ENCODE results near the gene AARSD1.
"Not testable (repeated sequence)": the region's sequence is repeated elsewhere in the genome, so short reads cannot be mapped to it uniquely, and the experiment has no call there.

AARSD1 gene

GRCh38 chr17:42964161-42964932, at the start of gene AARSD1:
AARSD1 (minus strand) TSS chr17:42964454; CDS start chr17:42964440, 14 bp downstream.
- H3K4me3 Mint-ChIP-seq, result peak within 1 kb of the TSS; percentile 95
- H3K4me1 Mint-ChIP-seq, result peaks cover 21% of the 10 kb centered on the region
- ATAC-seq (peak; percentile 98), DNase-seq (peak; percentile 89)
- H3K36me3 Mint-ChIP-seq (ENCODE audit: low read depth), result peaks cover 38% of the 10 kb centered on the region
- H3K9me3 Mint-ChIP-seq, result no peaks in the 10 kb centered on the region
- peak within 1 kb of the TSS; percentile 100 for H3K27ac Mint-ChIP-seq
- H3K27me3 Mint-ChIP-seq, result peaks cover 3% of the 10 kb centered on the region

GRCh38 chr17:43013296-43013695, 49.0 kb upstream of the AARSD1 start:
- Mint-ChIP-seq H3K36me3 (ENCODE audit: low read depth) (peaks cover 10% of the 10 kb centered on the region), H3K9me3 (no peaks in the 10 kb centered on the region)

GRCh38 chr17:43011728-43012472, 47.6 kb upstream of the AARSD1 start:
- no peak for DNase-seq
- Mint-ChIP-seq H3K27ac (no peak overlapping the region), H3K36me3 (ENCODE audit: low read depth) (peaks cover 10% of the 10 kb centered on the region), H3K27me3 (no peaks in the 10 kb centered on the region), H3K9me3 (no peaks in the 10 kb centered on the region), H3K4me1 (peaks cover 20% of the 10 kb centered on the region), H3K4me3 (no peak overlapping the region)
- ATAC-seq, result no peak

More at GRCh38 chr17:43013296-43013695, 49.0 kb upstream of the AARSD1 start:
- H3K4me3 Mint-ChIP-seq, result no peak overlapping the region
- H3K27me3 Mint-ChIP-seq, result no peaks in the 10 kb centered on the region
- H3K27ac Mint-ChIP-seq, result no peak overlapping the region
- DNase-seq (no peak), ATAC-seq (no peak)
- peaks cover 12% of the 10 kb centered on the region for H3K4me1 Mint-ChIP-seq

- Mint-ChIP-seq H3K4me3 (no peak overlapping the region), H3K9me3 (no peaks in the 10 kb centered on the region), H3K36me3 (ENCODE audit: low read depth) (peaks cover 11% of the 10 kb centered on the region), H3K27me3 (no peaks in the 10 kb centered on the region), H3K27ac (peak overlapping the region; percentile 61), H3K4me1 (peaks cover 27% of the 10 kb centered on the region)
- ATAC-seq, result no peak
- no peak for DNase-seq
Measured at GRCh38 chr17:43010667-43011308, 46.5 kb upstream of the AARSD1 start.

GRCh38 chr17:43006639-43007551, 42.6 kb upstream of the AARSD1 start, which contains the start of gene IFI35:
IFI35 (plus strand) TSS chr17:43006784; CDS start chr17:43006948, 164 bp downstream.
- Mint-ChIP-seq H3K4me3 (peak within 1 kb of the TSS; percentile 96), H3K36me3 (ENCODE audit: low read depth) (peaks cover 30% of the 10 kb centered on the region), H3K4me1 (peaks cover 41% of the 10 kb centered on the region), H3K27ac (peak within 1 kb of the TSS; percentile 97), H3K9me3 (no peaks in the 10 kb centered on the region), H3K27me3 (no peaks in the 10 kb centered on the region)
- ATAC-seq, result peak; percentile 94
- DNase-seq, result peak; percentile 87

GRCh38 chr17:43003542-43004172, 39.4 kb upstream of the AARSD1 start:
- H3K9me3 Mint-ChIP-seq, result no peaks in the 10 kb centered on the region
- peaks cover 50% of the 10 kb centered on the region for H3K4me1 Mint-ChIP-seq
- H3K36me3 Mint-ChIP-seq (ENCODE audit: low read depth), result peaks cover 58% of the 10 kb centered on the region
- peak overlapping the region; percentile 26 for H3K4me3 Mint-ChIP-seq
- H3K27ac Mint-ChIP-seq, result peak overlapping the region; percentile 39
- ATAC-seq, result no peak
- H3K27me3 Mint-ChIP-seq, result no peaks in the 10 kb centered on the region
- DNase-seq, result no peak

GRCh38 chr17:43000894-43001293, 36.6 kb upstream of the AARSD1 start:
- peak overlapping the region; percentile 57 for H3K4me3 Mint-ChIP-seq
- peaks cover 50% of the 10 kb centered on the region for H3K4me1 Mint-ChIP-seq
- not testable (repeated sequence) for DNase-seq, H3K27me3 Mint-ChIP-seq, H3K9me3 Mint-ChIP-seq, ATAC-seq
- peaks cover 63% of the 10 kb centered on the region for H3K36me3 Mint-ChIP-seq (ENCODE audit: low read depth)
- H3K27ac Mint-ChIP-seq, result peak overlapping the region; percentile 73

GRCh38 chr17:42999003-42999525, 34.8 kb upstream of the AARSD1 start:
- Mint-ChIP-seq H3K27me3 (no peaks in the 10 kb centered on the region), H3K4me1 (peaks cover 42% of the 10 kb centered on the region), H3K27ac (peak overlapping the region; percentile 99), H3K36me3 (ENCODE audit: low read depth) (peaks cover 56% of the 10 kb centered on the region), H3K9me3 (no peaks in the 10 kb centered on the region), H3K4me3 (peak overlapping the region; percentile 96)
- ATAC-seq (no peak), DNase-seq (no peak)

GRCh38 chr17:42997984-42998938, 34.0 kb upstream of the AARSD1 start, which contains the start of gene RPL27:
RPL27 (plus strand) TSS chr17:42998419; CDS start chr17:42998751, 332 bp downstream.
- Mint-ChIP-seq H3K27me3 (no peaks in the 10 kb centered on the region), H3K9me3 (no peaks in the 10 kb centered on the region), H3K27ac (peak within 1 kb of the TSS; percentile 99), H3K4me3 (peak within 1 kb of the TSS; percentile 96), H3K4me1 (peaks cover 40% of the 10 kb centered on the region), H3K36me3 (ENCODE audit: low read depth) (peaks cover 53% of the 10 kb centered on the region)
- peak; percentile 97 for DNase-seq
- peak; percentile 97 for ATAC-seq

- no peaks in the 10 kb centered on the region for H3K27me3 Mint-ChIP-seq
- ATAC-seq (no peak), DNase-seq (no peak)
- peak overlapping the region; percentile 99 for H3K27ac Mint-ChIP-seq
- peaks cover 50% of the 10 kb centered on the region for H3K36me3 Mint-ChIP-seq (ENCODE audit: low read depth)
- peaks cover 37% of the 10 kb centered on the region for H3K4me1 Mint-ChIP-seq
- H3K4me3 Mint-ChIP-seq, result peak overlapping the region; percentile 96
- no peaks in the 10 kb centered on the region for H3K9me3 Mint-ChIP-seq
Measured at GRCh38 chr17:42997390-42997983, 33.2 kb upstream of the AARSD1 start.

- not testable (repeated sequence) for H3K27ac Mint-ChIP-seq, DNase-seq, H3K27me3 Mint-ChIP-seq, H3K4me3 Mint-ChIP-seq, H3K9me3 Mint-ChIP-seq, ATAC-seq
- Mint-ChIP-seq H3K4me1 (peaks cover 16% of the 10 kb centered on the region), H3K36me3 (ENCODE audit: low read depth) (peaks cover 42% of the 10 kb centered on the region)
Measured at GRCh38 chr17:42993913-42994312, 29.7 kb upstream of the AARSD1 start.

- Mint-ChIP-seq H3K27ac (no peak overlapping the region), H3K9me3 (no peaks in the 10 kb centered on the region), H3K4me1 (peaks cover 11% of the 10 kb centered on the region), H3K4me3 (no peak overlapping the region), H3K36me3 (ENCODE audit: low read depth) (peaks cover 41% of the 10 kb centered on the region), H3K27me3 (no peaks in the 10 kb centered on the region)
- ATAC-seq (no peak), DNase-seq (no peak)
Measured at GRCh38 chr17:42992872-42993271, 28.6 kb upstream of the AARSD1 start.
